NT2/D1 (cell line): ENCODE data around the gene SASS6.

Experiments used
- SUZ12 ChIP-seq: IDR thresholded peaks from 2 replicates; pipeline ENCODE4 v1.6.1; 2011; ENCODE audit not compliant: insufficient read length, insufficient read depth; ENCODE audit errors: extremely low read depth
- YY1 ChIP-seq: IDR thresholded peaks from 2 replicates; pipeline ENCODE4 v1.6.1; 2011; ENCODE audit not compliant: insufficient read length, insufficient read depth
- ZNF274 ChIP-seq: IDR thresholded peaks from 2 replicates; pipeline ENCODE4 v1.6.1; 2011; ENCODE audit warnings: mild to moderate bottlenecking, low read depth, low read length

DNA sequence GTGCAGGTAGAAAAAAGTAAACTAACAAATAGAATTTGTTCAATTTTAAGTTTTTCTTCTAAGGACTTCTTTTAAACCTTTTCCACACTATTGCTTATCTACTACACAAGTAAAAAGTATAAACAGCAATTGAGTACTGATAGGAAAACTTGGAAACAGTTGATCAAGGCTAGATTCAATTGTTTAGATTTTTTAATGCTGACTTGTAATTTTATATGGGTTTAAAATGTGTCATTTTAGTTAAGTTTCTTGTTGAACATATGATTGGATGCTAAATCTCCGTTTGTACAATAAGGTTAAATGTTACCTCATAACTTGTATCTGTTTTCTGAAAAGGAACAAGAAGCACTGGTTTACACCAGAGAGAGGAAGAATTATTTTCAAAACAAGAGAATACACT lies 5.5 kb downstream of the SASS6 start:
- no peak for TF ChIP-seq ZNF274
- TF ChIP-seq YY1 = no peak
- no peak for TF ChIP-seq SUZ12
